ENCODE results near the gene TBC1D2B.

The TBC1D2B gene

DNA sequence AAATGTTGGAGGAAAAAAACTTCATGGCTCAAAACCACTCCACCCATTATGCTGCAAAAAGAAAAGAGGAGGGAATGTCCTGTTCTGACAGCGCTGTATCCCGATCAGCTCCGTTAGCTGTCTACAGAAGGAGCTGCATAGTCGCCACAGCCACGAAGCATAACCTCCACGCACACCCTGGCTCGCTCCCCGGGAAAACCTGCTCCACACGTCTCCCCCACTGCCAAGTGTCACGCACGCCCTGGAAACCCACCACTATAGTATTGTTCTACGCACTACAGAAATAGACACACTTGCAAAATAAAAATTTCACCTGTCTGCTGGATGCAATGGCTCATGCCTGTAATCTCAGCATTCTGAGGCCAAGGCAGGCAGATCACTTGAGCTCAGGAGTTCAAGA lies 55.8 kb downstream of the TBC1D2B start:
- H3K27ac ChIP-seq (ENCODE audit: low read length), result no peak overlapping the region
- no peaks in the 10 kb centered on the region for H3K79me2 ChIP-seq (ENCODE audit: low read length)
- no peaks in the 10 kb centered on the region for H4K20me1 ChIP-seq (ENCODE audit: insufficient read depth, low read length)
- no peaks in the 10 kb centered on the region for H3K4me1 ChIP-seq (ENCODE audit: low read length)
- H2AFZ ChIP-seq (ENCODE audit: low read length), result no peak overlapping the region
- H3K4me2 ChIP-seq (ENCODE audit: low read depth, low read length), result no peak overlapping the region
- no peak for TF ChIP-seq EZH2phosphoT487 (IDR thresholded peaks at IDR 0.05; ENCODE audit: low read length)
- no peak for TF ChIP-seq EZH2 (optimal IDR thresholded peaks at IDR 0.05; ENCODE audit: low read depth, low read length)
- TF ChIP-seq, protein P1, sequence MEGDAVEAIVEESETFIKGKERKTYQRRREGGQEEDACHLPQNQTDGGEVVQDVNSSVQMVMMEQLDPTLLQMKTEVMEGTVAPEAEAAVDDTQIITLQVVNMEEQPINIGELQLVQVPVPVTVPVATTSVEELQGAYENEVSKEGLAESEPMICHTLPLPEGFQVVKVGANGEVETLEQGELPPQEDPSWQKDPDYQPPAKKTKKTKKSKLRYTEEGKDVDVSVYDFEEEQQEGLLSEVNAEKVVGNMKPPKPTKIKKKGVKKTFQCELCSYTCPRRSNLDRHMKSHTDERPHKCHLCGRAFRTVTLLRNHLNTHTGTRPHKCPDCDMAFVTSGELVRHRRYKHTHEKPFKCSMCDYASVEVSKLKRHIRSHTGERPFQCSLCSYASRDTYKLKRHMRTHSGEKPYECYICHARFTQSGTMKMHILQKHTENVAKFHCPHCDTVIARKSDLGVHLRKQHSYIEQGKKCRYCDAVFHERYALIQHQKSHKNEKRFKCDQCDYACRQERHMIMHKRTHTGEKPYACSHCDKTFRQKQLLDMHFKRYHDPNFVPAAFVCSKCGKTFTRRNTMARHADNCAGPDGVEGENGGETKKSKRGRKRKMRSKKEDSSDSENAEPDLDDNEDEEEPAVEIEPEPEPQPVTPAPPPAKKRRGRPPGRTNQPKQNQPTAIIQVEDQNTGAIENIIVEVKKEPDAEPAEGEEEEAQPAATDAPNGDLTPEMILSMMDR (IDR thresholded peaks at IDR 0.05; ENCODE audit: low read length), result no peak
- H3K9me3 ChIP-seq (replicated peaks; ENCODE audit: insufficient read depth, low read length), result no peaks in the 10 kb centered on the region
- H3K27me3 ChIP-seq (replicated peaks; ENCODE audit: insufficient read depth, low read length), result no peaks in the 10 kb centered on the region
- no peak overlapping the region for H3K4me3 ChIP-seq (ENCODE audit: low read length)
- H3F3A ChIP-seq (ENCODE audit: insufficient read depth, low read length), result no peaks in the 10 kb centered on the region
- no peaks in the 10 kb centered on the region for H3K9me2 ChIP-seq (replicated peaks; ENCODE audit: insufficient read depth, low read length)
- DNase-seq, result no peak
- H3K9ac ChIP-seq (ENCODE audit: low read length), result no peak overlapping the region
- H3K36me3 ChIP-seq (replicated peaks; ENCODE audit: insufficient read depth, low read length), result no peaks in the 10 kb centered on the region

DNA sequence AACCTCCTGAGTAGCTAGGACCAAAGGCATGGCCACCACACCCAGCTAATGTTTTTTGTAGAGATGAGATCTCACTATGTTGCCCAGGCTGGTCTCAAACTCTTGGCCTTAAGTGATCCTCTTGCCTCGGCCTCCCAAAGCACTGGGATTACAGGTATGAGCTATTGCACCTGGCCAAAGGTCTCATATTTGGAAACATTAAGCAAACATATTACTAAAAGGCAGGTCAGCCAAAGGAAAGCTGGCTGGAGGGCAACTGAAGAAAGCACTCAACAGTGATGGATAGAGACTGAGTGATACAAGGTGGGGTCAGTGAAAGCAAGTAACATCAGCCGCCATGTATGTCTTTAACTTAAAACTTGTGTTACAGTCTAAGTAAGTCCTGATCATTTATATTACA lies 57.5 kb downstream of the TBC1D2B start:
- H3K4me1 ChIP-seq (ENCODE audit: low read length), result no peaks in the 10 kb centered on the region
- H3K27ac ChIP-seq (ENCODE audit: low read length), result no peak overlapping the region
- H3F3A ChIP-seq (ENCODE audit: insufficient read depth, low read length), result no peaks in the 10 kb centered on the region
- H3K4me3 ChIP-seq (ENCODE audit: low read length), result no peak overlapping the region
- TF ChIP-seq, protein P1 (IDR thresholded peaks at IDR 0.05; ENCODE audit: low read length), result no peak
- TF ChIP-seq EZH2 (optimal IDR thresholded peaks at IDR 0.05; ENCODE audit: low read depth, low read length) (no peak), EZH2phosphoT487 (IDR thresholded peaks at IDR 0.05; ENCODE audit: low read length) (no peak)
- no peaks in the 10 kb centered on the region for H3K79me2 ChIP-seq (ENCODE audit: low read length)
- H4K20me1 ChIP-seq (ENCODE audit: insufficient read depth, low read length), result no peaks in the 10 kb centered on the region
- H3K36me3 ChIP-seq (replicated peaks; ENCODE audit: insufficient read depth, low read length), result no peaks in the 10 kb centered on the region
- no peak for DNase-seq
- no peak overlapping the region for H2AFZ ChIP-seq (ENCODE audit: low read length)
- H3K4me2 ChIP-seq (ENCODE audit: low read depth, low read length), result no peak overlapping the region
- no peaks in the 10 kb centered on the region for H3K9me3 ChIP-seq (replicated peaks; ENCODE audit: insufficient read depth, low read length)
- no peaks in the 10 kb centered on the region for H3K27me3 ChIP-seq (replicated peaks; ENCODE audit: insufficient read depth, low read length)
- H3K9me2 ChIP-seq (replicated peaks; ENCODE audit: insufficient read depth, low read length), result no peaks in the 10 kb centered on the region
- no peak overlapping the region for H3K9ac ChIP-seq (ENCODE audit: low read length)

DNA sequence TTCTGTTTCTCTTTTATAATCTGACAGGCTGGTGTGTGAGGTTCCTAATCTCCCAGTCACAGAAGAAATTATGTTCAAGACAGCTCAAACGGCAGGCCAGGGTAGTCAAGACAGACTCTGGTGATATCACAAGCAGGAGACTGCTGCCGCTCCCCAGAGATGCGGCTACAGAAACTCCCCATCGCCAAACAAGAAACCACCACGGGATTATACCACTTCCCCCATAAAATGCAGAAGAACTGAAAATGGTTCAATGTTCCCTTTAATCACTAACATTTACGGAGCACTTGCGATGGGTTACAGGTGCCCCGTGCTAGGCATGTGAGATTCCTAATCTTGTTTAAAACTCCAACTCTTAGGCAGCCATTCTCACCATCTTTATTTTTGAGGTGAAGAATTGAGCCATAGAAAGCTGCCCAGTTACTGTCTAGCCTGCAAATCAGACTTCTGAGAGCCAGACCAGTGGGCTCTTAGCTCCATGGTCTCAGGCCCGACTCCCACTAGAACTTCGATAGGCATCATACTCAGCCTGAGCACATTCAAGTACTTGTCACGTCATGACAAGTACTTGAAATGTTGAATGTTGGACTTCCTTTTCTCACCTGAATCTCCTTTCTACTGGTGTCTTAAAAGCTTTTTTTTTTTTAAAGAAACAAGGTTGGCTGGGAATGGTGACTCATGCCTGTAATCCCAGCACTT lies 58.4 kb downstream of the TBC1D2B start:
- no peaks in the 10 kb centered on the region for H3K27me3 ChIP-seq (replicated peaks; ENCODE audit: insufficient read depth, low read length)
- no peak overlapping the region for H3K4me3 ChIP-seq (ENCODE audit: low read length)
- no peaks in the 10 kb centered on the region for H3K9me3 ChIP-seq (replicated peaks; ENCODE audit: insufficient read depth, low read length)
- H3F3A ChIP-seq (ENCODE audit: insufficient read depth, low read length), result no peaks in the 10 kb centered on the region
- H3K79me2 ChIP-seq (ENCODE audit: low read length), result no peaks in the 10 kb centered on the region
- TF ChIP-seq EZH2 (optimal IDR thresholded peaks at IDR 0.05; ENCODE audit: low read depth, low read length), result no peak
- TF ChIP-seq EZH2phosphoT487 (IDR thresholded peaks at IDR 0.05; ENCODE audit: low read length), result no peak
- TF ChIP-seq, protein P1 (IDR thresholded peaks at IDR 0.05; ENCODE audit: low read length), result no peak
- H3K4me1 ChIP-seq (ENCODE audit: low read length), result no peaks in the 10 kb centered on the region
- H3K27ac ChIP-seq (ENCODE audit: low read length), result no peak overlapping the region
- H4K20me1 ChIP-seq (ENCODE audit: insufficient read depth, low read length), result no peaks in the 10 kb centered on the region
- no peak overlapping the region for H3K9ac ChIP-seq (ENCODE audit: low read length)
- H3K9me2 ChIP-seq (replicated peaks; ENCODE audit: insufficient read depth, low read length), result no peaks in the 10 kb centered on the region
- no peaks in the 10 kb centered on the region for H3K36me3 ChIP-seq (replicated peaks; ENCODE audit: insufficient read depth, low read length)
- no peak overlapping the region for H3K4me2 ChIP-seq (ENCODE audit: low read depth, low read length)
- no peak for DNase-seq
- H2AFZ ChIP-seq (ENCODE audit: low read length), result no peak overlapping the region
